Ascending aorta (tissue), 2 donors: ENCODE data around the gene BEGAIN. TPM values are rescaled to one million over a fixed set of nuclear protein-coding genes. Genes with fewer than 3 reads are reported as not detected.

ENCODE experiments used
- DNase-seq, 2 donors: peaks; one replicate each; pipeline ENCODE4 v3.0.0-alpha.2; 2019; ENCODE audit warnings: low spot score in 2 of 2
- H3K27ac ChIP-seq, 2 donors: fragments of 200-600 bp; sonication (generic); one replicate each; pipeline ENCODE4 v1.5.1; 2016 to 2017; ENCODE audit warnings: mild to moderate bottlenecking in 1 of 2
- H3K27me3 ChIP-seq: fragments of 200-600 bp; sonication (generic); one replicate; pipeline ENCODE4 v1.5.1; 2017
- H3K36me3 ChIP-seq, 2 donors: fragments of 200-600 bp; sonication (generic); one replicate each; pipeline ENCODE4 v1.5.1; 2016
- H3K4me1 ChIP-seq, 2 donors: fragments of 200-600 bp; sonication (generic); one replicate each; pipeline ENCODE4 v1.5.1; 2016 to 2017; ENCODE audit warnings: mild to moderate bottlenecking in 1 of 2
- H3K4me3 ChIP-seq, 2 donors: fragments of 200-600 bp; sonication (generic); one replicate each; pipeline ENCODE4 v1.5.1; 2016 to 2017; ENCODE audit warnings: mild to moderate bottlenecking in 1 of 2
- H3K9me3 ChIP-seq, 2 donors: fragments of 200-600 bp; sonication (generic); one replicate each; pipeline ENCODE4 v1.5.1; 2016
- intact Hi-C: fragments of 100-400 bp; cut with DNase I; formaldehyde crosslinking; loops from one replicate; pipeline ENCODE4 v1.15.1; 2023
- total RNA-seq: library from RNA; depleted of rRNA; stranded (reverse); fragments of >200 nt; gene quantifications from one replicate; pipeline ENCODE4 v1.1.0, GENCODE V29; 2016
- TF ChIP-seq, protein P1 (sequence below), 3 experiments: fragments of 200-600 bp in 2 of 3; fragments of 450-650 bp in 1 of 3; sonication (generic) in 2 of 3; IDR thresholded peaks; one replicate each; pipeline ENCODE4 v1.5.1; 2016 to 2019; ENCODE audit warnings: antibody characterized with exemption in 3 of 3, mild to moderate bottlenecking in 1 of 3, moderate library complexity in 1 of 3

The BEGAIN gene
- total RNA-seq, 1 donor from 2014 or later: 5.9 TPM

DNA sequence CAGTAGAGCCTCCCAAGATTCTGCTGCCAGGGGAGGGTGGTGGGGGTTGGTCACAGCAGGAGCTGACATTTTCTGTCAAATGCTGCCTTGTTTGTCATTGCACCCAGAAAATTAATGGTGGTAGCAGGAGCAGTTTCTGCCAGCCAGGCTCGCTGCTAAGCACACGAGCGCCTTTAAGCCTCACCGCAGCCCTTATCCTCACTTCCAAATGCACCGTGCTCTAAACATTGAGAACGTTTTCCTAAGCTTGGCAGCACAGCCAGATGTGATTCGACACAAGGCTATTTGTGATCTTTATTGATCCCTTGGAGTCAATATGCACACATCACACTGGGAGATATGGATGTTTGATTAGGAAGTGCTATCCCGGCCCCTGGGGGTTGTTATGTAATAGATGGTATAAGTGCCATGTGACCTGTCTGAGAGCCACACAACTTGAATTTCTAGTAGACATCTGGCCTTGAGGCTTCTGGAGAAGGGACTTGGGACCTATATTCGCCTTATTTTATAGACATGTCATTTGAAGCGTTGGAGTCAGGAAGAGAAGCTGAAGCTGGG lies 31.6 kb upstream of the BEGAIN start:
- H3K4me3 ChIP-seq: no peak overlapping the region
- DNase-seq: no peak
- H3K27me3 ChIP-seq: no peaks in the 10 kb centered on the region
- intact Hi-C loops: no loop called here
- TF ChIP-seq, protein P1, sequence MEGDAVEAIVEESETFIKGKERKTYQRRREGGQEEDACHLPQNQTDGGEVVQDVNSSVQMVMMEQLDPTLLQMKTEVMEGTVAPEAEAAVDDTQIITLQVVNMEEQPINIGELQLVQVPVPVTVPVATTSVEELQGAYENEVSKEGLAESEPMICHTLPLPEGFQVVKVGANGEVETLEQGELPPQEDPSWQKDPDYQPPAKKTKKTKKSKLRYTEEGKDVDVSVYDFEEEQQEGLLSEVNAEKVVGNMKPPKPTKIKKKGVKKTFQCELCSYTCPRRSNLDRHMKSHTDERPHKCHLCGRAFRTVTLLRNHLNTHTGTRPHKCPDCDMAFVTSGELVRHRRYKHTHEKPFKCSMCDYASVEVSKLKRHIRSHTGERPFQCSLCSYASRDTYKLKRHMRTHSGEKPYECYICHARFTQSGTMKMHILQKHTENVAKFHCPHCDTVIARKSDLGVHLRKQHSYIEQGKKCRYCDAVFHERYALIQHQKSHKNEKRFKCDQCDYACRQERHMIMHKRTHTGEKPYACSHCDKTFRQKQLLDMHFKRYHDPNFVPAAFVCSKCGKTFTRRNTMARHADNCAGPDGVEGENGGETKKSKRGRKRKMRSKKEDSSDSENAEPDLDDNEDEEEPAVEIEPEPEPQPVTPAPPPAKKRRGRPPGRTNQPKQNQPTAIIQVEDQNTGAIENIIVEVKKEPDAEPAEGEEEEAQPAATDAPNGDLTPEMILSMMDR (IDR thresholded peaks at IDR 0.05): no peak
- no peaks in the 10 kb centered on the region for H3K4me1 ChIP-seq
- no peaks in the 10 kb centered on the region for H3K36me3 ChIP-seq
- H3K27ac ChIP-seq: no peak overlapping the region
- no peaks in the 10 kb centered on the region for H3K9me3 ChIP-seq

DNA sequence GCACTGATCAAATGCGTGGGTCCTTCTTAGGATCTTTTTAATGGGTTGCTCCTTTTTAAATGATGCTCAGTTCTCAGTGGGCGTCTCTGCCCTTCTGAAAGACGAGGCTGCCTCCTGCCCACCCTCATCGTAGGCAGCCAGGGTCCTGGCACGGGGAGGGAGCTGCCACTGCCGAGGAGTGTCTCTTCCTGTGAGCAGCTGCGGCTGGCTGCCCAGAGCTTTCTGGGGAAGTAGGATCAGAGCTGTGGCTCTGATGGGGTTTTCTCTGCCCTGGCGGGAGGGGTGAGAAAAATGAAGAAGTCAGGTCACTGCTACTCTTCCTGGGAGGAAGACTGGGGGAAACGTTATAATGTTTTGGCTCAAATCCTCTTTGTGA lies 31.1 kb upstream of the BEGAIN start:
- Histone ChIP-seq H3K9me3 (no peaks in the 10 kb centered on the region), H3K4me3 (no peak overlapping the region), H3K27me3 (no peaks in the 10 kb centered on the region), H3K27ac (no peak overlapping the region), H3K4me1 (no peaks in the 10 kb centered on the region), H3K36me3 (no peaks in the 10 kb centered on the region)
- intact Hi-C loops: no loop called here
- no peak for DNase-seq
- TF ChIP-seq, protein P1 (IDR thresholded peaks at IDR 0.05): no peak

DNA sequence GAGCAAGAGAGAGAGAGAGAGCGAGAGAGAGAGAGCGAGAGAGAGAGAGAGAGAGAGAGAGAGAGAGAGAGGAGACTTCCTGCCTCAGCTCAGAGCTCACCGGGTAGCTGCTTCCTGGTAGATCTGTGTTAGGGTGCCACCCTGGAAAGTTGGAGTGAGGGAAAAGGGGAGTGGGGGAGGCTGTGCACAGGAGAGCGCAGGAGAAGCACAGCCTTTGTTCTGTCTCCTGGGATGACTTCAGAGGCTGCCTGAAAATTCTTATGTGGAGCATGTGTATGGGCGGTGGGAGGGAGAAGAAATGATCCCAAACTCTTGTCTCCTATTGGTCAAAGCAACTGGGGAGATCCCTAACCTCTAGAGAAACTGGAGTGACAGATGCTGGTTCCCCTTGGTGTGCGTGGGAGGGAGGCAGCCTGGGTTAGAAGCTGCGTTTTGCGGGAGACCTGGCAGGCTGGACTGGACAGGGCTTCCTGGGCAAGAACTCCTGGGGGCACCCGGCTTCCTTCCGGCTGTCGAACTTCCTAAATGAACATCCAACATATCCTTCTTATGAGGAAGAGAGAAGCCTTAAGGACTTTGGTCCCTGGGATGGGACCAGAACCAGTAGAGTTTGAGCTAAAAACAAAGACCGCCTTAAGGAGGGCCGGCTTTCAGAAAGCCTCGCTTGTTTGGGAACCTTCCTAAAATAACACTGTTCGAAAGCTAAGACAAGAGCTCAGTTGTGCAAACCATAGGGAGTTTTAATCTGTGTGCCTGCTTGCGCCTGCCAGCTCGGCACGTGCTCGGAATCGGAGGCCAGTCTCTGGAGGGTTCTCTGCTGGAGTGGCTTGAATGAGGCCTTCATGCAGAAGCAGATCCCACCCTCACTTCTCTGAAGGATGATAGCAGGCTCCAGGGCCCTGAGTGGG lies 30.4 kb upstream of the BEGAIN start:
- no peaks in the 10 kb centered on the region for H3K4me1 ChIP-seq
- no peaks in the 10 kb centered on the region for H3K27me3 ChIP-seq
- no peak overlapping the region for H3K27ac ChIP-seq
- intact Hi-C loops: no loop called here
- DNase-seq: no peak
- no peaks in the 10 kb centered on the region for H3K36me3 ChIP-seq
- H3K9me3 ChIP-seq: no peaks in the 10 kb centered on the region
- H3K4me3 ChIP-seq: no peak overlapping the region
- TF ChIP-seq, protein P1 (IDR thresholded peaks at IDR 0.05): no peak

DNA sequence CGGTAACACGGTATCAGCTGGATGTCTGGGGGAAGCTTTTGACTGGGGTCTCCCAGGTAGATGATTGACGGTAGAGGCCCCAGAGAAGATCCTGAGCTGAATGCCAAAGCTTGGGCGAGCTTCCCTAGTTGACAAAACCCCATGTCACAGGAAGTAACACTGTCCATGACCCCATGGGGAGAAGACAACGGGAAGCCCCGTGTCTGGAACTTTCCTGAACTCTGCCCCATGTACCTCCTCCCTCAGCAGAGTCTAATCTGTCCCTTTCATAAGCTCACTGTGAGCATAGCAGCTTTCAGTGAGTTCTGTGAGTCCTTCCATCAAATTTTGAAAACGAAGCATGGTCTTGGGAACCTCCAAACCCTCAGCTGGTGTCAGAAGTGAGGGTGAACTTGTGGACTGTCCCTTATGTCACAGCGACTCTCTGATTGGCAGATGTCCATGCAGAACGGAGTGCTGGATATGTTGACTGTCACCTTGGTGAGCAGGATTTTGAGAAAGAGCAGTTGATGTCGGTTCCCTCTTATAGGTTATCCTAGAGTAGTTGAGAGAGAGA lies 29.7 kb upstream of the BEGAIN start:
- Histone ChIP-seq H3K27me3 (no peaks in the 10 kb centered on the region), H3K4me3 (no peak overlapping the region), H3K9me3 (no peaks in the 10 kb centered on the region), H3K36me3 (no peaks in the 10 kb centered on the region), H3K4me1 (no peaks in the 10 kb centered on the region), H3K27ac (no peak overlapping the region)
- intact Hi-C loops: no loop called here
- TF ChIP-seq, protein P1 (IDR thresholded peaks at IDR 0.05): no peak
- DNase-seq: no peak

DNA sequence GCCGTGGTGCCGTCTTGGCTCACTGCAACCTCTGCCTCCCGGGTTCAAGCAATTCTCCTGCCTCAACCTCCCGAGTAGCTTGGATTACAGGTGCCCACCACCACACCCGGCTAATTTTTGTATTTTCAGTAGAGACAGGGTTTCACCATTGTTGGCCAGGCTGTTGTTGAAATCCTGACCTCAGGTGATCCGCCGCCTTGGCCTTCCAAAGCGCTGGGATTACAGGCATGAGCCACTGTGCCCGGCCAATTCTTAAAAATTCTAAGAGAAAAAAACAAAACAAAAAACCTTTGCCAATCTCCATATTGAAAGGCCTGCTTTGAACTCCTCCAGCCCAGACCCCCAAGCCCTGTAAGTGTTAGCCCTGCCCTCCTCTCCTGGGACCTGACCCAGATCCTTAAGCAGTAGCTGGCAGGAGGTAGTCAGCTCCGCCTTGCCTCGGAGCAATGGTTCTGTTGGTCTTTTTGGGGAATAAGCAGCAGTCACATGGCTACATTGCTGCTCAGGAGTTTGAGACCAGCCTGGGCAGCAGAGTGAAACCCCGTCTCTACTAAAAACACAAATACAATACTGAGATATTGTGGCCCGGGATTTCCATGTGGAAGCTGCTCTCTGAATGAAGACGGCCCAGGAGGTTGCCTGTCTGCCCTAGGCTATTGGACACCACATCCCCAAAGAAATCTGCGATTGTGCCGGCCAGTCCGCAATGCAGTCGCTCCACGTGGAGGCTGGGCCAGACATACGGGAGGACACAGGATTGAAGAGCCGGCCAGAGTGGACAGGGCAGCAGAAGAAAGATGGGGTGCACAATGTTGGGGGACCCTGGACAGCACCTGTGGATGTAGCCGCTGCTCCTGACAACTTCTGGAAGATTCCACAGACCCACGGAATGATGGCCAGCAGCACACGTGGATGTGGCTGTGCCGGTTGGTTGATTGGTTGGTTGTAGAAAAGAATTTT lies 28.8 kb upstream of the BEGAIN start:
- no peaks in the 10 kb centered on the region for H3K4me1 ChIP-seq
- H3K9me3 ChIP-seq: no peaks in the 10 kb centered on the region
- TF ChIP-seq, protein P1 (IDR thresholded peaks at IDR 0.05): no peak
- H3K27me3 ChIP-seq: no peaks in the 10 kb centered on the region
- no peak overlapping the region for H3K27ac ChIP-seq
- no peak overlapping the region for H3K4me3 ChIP-seq
- no peaks in the 10 kb centered on the region for H3K36me3 ChIP-seq
- intact Hi-C loops: no loop called here
- no peak for DNase-seq
